Ishikawa (cell line): Measurements from ENCODE around the gene PDE7B.

Experiments used
- CREB1 ChIP-seq: IDR thresholded peaks from 2 replicates; pipeline ENCODE4 v1.6.1; 2012; ENCODE audit warnings: low read depth
- EGR1 ChIP-seq: IDR thresholded peaks from 2 replicates; pipeline ENCODE4 v1.6.1; 2012
- EP300 ChIP-seq: IDR thresholded peaks from 2 replicates; pipeline ENCODE4 v1.6.1; 2012; ENCODE audit warnings: borderline replicate concordance
- TAF1 ChIP-seq: IDR thresholded peaks from 2 replicates; pipeline ENCODE4 v1.6.1; 2012; ENCODE audit warnings: low read depth, mild to moderate bottlenecking
- TCF12 ChIP-seq: IDR thresholded peaks from 2 replicates; pipeline ENCODE4 v1.6.1; 2012; ENCODE audit warnings: low read depth
- TEAD4 ChIP-seq: IDR thresholded peaks from 2 replicates; pipeline ENCODE4 v1.6.1; 2012
- YY1 ChIP-seq: IDR thresholded peaks from 2 replicates; pipeline ENCODE4 v1.6.1; 2012; ENCODE audit warnings: low read depth
- ZBTB7A ChIP-seq: IDR thresholded peaks from 2 replicates; pipeline ENCODE4 v1.6.1; 2012; ENCODE audit warnings: low read depth
- TF ChIP-seq, protein P1 (sequence below): IDR thresholded peaks from 2 replicates; pipeline ENCODE4 v1.6.1; 2012

DNA sequence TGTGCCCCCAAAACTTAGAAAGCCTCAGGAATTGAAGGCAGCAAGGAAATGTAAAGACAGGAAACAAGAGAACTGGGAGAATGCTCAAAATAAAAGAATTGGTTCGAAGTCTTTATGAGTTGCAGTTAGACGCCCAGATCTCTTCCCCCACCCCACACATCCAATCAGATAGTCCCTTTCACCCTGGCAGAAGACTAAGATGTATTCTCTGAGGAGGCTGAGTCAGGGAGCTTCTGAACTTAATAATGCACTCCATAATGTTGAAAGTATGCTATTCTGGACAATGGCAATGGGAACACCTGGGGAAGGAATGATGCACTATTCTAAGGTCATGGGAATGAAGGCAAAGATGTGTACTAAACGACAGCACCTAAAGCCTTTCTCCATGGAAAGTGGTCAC, 225.0 kb downstream of the PDE7B start:
- TF ChIP-seq EGR1 (no peak), YY1 (no peak), EP300 (no peak), TAF1 (no peak), CREB1 (no peak), ZBTB7A (no peak), TCF12 (no peak), TEAD4 (no peak)
- TF ChIP-seq, protein P1, sequence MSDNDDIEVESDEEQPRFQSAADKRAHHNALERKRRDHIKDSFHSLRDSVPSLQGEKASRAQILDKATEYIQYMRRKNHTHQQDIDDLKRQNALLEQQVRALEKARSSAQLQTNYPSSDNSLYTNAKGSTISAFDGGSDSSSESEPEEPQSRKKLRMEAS, result no peak
